HG03571 (cell line): ENCODE measurements around the gene OGG1.
"Not testable (repeated sequence)": the region's sequence is repeated elsewhere in the genome, so short reads cannot be mapped to it uniquely, and the experiment has no call there.

Source experiments
- ATAC-seq: cut with Tn5 transposase; IDR thresholded peaks from one replicate; pipeline ENCODE4 v1.9.1; 2021; ENCODE audit not compliant: unreplicated experiment

Gene OGG1

DNA sequence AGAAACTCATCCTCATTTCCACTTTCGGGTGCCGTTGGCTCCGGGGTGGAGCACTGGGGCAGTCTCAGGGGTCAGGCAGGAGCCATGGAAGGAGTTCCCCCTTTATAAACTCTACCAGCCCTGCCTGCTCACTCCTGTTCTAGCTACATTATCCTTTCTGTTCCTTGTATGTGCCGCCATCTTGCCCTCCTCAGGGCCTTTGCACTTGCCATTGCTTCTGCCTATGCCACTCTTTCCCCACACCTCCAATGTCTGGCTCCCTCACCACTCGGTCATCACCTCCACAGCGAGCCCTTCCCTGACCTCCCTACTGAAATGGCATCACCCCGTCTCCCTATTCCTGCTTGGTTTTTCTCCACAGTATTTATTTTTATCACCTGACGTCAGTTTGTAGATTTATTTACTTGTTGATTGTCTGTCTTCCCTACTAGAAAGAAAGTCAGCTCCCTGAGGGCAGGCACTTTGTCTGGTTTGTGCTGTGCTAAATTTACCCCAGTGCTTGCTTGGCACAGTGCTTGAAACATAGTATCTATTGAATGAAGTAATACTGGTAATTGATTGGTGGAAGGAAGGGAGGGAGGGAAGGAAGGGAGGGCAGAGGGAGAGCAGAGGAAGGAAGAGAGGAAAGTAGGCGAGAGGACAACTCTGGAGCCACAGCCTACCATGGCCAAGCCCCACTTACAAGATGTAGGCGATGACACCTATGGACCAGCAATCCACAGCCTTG, 11.2 kb downstream of the OGG1 start:
- no peak for ATAC-seq

DNA sequence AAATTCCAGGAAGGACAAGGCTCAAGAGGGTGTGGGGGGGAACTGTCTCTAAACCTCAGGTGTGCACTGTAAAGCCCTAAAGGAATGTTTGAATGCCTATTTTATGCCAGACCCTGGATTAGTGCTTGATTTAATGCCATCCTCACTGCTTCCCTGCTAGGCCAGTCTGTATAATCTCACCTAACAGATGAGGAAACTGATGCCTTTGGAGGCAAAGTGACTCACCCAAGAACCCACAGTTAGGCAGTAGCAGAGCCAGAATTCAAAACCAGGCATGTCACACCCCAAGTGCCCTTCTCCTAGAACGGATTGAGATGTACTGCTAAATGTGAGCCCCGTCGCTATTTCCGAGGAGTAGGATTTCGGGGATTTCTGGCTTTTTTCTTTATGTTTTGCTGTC, 12.2 kb downstream of the OGG1 start:
- no peak for ATAC-seq

DNA sequence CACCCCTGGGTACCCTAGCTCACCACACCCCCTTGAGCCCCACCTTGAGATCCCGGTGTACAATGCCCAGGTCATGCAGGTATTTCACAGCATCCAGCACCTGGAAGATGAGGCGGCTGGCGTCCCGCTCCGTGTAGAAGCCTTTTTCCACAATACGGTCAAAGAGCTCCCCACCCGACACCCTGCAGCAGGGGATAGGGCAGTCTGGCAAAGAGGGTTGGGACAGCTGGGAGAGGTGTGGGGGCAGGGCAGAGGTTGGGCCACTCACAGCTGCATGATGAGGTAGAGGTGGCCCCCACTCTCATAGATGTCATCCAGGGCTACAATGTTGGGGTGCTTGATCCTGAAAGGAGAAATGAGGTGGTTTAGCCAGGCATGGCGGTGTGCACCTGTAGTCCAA, 13.1 kb downstream of the OGG1 start:
- no peak for ATAC-seq

DNA sequence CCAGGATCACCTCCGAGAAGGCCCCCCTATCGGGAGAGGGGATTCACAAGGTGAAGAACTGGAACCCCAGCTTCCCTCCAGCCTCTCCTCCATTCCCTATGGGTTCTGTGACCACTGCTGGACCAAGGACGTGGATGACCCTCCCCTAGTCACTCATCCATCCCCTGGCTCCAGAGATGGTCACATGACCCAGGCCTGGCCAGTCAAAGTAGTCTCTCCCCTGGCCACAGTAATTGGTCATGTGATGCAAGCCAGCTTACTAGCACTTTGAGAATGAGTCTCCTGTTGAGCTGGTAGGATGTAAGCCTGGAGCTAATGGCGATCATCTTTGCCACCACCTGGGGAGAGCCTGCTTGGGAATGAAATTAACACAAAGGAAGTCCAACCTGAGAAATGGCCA, 16.1 kb downstream of the OGG1 start:
- no peak for ATAC-seq

DNA sequence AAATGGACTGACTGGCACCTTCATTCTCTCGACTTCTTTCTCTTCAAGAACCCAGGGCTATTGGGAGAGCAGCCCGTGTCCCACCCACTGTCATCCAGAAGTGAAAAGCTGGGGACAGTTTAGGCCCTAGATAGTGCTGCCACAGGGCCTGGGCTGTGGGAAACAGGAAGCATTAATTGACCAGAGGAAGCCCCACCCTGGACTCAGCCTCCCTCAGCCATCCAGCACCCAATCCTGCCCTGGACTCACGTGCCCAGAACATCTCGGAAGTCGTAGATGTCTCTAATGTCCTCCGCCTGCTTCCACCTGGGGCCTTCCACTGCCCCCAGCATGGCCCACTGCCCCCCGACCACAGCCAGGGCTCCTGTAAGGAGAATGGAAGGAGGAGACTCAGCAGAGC, 17.7 kb downstream of the OGG1 start:
- no peak for ATAC-seq

DNA sequence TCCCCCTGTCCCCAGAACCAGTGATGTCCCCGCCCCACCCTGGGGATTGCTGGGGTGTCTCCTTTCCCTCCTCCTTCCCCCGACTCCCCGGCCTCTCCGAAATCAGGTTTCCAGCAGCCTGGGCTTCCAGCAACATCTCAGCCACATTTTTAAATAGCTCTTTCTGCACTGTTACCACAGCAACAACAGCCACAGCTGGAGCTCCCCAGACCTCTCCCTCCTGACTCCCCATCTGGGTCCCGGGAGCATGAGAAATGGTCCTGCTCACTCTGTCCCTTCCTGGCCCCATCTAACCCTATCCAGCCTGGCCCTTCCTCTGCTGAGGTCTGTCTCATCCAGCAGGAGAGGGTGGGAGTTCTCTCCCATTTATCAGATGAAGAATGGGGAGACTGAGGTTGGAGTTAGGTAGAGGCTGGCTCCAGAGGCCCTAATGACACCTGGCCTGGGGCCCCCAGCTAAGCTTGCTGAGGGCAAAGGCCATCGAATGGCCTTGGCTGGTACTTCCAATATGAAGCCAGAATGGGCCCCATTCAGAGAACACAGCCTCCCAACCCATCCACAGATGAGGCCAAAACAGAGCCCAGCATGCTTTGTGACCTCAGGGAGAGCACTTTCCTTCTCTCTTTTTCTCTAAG, 18.5 kb downstream of the OGG1 start:
- no peak for ATAC-seq

DNA sequence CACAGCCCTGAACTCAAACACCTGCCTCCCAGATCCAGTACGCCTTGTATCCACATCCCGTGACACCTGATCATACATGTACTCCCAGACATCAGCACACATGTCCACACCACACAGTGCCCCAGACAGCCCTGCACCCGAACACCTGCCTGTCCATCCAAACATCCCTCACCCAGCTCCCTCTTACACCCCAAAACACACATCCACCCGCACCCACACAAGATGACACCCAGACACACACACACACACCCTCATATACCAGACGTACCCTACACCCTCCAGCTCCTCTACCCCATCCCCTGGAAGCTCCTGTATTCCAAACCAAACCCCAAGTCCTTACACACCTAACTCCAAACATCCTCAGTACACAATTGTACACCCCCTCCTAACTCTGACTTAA, 19.3 kb downstream of the OGG1 start:
- ATAC-seq, result no peak

DNA sequence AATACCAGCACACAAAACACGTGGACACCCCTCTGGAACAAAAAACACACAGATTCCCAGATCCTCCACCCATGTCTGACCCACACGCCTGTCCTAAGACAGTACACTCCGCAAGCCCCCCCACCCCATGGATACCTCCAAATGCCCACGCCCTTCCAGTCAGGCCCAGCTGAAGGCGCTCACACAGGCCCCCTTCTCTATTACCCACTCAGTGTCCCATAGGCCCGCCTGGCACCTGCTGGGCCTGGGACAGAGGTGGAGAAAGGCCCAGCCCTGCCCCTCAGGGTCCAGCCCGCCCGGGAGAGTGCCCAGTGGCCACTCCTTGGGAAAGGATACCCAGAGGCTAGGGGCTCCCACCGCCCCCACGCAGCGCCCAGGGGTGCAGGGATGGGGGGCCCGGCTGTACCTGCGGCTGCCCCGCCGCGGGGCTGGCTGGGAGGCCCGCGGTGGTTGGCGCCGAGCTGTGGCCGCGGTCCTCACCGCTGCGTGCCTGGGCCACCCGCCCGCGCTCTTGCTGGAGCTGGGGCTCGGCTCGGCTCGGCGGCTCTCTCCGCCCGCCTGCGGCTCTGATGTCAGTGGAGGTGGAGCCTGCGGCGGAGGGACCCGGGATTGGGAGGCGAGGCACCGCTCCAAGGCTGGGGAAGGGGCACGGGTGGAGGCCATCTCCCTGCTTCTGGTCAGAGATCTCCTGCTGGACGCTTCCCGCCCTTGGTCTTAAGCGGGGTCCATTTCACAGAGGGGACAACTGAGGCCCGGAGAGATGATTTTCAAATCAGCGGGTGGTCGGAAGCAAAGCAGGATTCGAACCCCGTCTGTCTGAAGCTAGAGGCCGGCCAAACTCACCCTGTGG, 19.9 kb downstream of the OGG1 start, which contains the start of gene CAMK1:
Gene CAMK1, minus strand, starts transcription at position 522 of the 850 bp plus-strand sequence. CDS start 2,198 bp downstream, outside the sequence.
- no peak for ATAC-seq

DNA sequence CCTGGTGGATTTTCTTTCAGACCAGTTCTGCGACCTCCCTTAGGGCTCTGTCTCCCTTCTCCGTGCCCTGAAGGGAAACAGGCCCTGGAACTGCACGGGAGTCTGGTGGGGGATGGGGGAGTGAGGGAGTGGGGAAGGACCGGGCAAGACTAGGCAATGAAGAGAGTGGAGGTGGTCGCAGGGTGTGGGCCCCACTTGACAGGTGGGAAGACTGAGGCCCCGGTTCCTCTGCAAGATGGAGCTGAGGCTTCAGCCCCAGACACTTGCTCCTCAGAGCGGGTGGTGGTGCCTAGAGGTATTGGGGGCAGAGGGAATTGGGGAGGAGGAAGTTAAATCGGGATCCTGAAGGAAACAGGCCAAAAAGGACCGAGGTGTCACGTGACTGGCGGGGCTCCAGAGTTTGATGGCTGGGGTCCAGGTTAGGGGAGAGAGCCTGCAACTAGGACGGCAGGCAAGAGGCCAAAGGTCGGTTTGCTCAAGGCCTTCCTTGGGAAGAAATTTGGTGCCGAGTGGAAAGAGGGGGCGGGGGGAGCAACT, 20.6 kb downstream of the OGG1 start:
- ATAC-seq, result no peak

DNA sequence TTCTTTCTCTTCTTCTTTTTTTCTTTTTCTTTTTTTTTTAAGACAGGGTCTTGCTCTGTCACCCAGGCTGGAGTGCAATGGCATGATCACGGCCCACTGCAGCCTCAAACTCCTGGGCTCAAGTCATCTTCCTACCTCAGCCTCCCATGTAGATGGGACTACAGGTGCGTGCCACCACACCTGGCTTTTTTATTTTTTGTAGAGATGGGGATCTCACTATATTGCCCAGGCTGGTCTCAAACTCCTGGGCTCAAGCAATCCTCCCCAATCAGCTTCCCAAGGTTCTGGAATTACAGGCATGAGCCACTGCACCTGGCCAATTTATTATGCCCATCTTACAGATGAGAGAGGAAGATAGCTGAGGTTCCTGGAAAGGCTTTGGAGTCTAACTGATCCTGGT, 21.3 kb downstream of the OGG1 start:
- ATAC-seq, result not testable (repeated sequence)

DNA sequence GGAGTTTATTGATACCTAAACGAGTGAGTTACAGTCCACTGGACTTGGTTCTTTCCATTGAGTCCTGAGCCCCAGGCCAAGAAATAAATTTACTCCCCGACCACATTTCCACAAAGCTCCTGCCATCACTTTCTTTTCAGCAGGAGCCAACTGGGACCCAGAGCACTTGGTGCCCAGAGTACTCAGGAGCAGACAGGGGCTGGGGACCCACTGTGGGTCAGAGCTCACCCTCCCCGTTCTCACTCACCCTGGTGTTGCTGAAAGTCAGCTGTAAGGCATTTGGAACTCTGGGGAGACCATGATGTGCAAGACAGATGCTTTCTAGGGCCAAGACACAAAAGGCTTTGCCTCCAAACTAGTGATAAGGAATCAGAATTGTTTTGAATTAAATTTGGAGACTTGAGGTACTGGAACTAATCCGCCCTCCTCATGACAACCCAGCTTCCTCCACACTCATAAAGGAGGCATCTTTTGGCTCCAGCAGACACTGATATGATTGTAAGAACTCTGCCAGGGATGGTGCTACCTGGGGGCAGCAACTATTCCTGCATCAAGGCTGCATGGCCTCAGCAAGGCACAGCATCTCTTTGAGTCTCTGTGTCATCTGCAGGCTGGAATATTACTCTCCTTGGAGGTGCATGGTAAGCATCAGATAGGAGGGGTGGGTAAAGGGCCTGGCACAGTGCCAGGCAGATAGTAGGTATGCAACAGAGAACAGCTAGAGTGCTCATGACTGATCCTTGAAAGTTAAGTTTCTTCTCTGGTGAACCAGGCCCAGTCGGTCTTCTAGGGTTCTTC, 27.3 kb downstream of the OGG1 start:
- no peak for ATAC-seq

DNA sequence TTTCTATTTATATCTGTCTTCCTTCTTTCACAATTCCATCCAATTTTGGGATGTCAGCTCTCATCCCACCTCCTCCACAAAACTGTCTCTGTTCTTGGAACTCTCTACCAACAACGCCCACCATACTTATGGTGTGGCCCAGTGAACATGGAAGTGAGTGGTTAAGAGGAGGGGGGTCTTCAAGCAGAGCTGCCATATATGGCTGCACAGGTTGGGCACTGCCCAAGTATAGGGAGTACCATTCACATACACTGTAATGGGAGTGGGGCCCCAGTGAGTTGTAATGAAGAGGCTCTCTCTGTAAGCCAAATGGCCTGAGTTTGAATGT, 27.9 kb downstream of the OGG1 start:
- no peak for ATAC-seq

DNA sequence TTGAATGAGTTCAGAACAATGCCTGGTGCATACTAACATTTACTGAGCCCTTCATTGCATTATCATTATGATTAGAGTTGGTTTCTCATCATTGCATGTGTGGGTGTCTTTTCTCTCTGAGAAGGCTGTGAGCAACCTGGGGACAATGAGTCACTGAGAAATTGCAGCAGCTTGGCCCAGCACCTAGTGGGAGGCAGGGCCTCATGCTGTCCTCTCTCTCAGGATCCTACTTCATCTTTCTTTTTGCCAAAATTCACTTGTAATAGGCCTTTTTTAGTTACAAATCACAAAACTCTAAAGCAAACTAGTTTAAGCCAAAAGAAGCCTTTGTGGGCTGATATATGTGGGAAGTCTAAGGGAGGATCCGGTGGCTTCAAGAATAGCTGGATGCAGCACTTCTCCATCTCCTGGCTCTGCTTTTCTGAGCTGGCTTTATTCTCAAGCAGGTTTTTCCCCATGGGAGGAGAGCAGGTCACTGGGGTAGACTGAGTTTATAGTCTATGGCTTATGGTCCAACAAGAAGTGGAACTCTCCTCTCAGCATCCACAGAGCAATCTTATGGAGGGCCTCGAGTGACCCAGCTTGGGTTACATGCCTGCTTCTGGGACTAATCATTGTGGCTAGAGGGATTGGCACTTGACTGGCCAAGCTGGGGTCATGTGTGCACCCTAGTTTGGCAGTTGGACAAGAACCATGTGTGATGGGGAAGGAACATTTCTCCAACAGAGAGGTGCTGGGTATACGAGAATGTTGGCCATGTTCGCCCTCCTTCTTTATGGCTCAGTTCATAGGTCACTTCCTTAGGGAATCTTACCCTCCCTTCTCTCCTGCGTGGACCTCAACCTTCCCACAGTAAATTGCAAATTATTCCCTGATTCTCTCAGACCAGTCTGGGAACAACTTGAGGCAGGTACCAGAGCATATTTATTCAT, 28.7 kb downstream of the OGG1 start:
- ATAC-seq, result no peak

DNA sequence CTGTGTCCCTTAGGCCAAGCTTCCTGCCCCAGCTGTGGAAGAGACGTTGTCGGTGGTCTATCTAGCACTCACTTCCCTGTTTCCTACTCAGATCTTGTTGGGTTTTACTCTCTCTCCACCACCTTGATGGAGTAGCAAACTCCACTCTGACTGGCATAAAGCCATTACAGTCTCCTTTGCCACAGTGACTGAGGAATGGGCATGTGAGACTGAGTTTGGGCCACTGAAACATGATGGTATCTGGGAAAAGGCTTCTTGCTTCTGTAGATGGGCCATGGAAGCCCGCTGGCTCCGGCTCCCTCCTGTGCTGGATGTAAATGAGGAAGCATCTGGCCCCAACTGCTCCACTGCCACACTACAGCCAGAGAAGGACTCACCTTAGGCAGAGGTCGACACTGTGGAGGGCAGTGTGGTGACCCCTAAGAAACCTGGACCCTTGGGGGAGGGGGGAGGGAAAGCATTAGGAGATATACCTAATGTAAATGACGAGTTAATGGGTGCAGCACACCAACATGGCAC, 29.4 kb downstream of the OGG1 start:
- ATAC-seq, result no peak

DNA sequence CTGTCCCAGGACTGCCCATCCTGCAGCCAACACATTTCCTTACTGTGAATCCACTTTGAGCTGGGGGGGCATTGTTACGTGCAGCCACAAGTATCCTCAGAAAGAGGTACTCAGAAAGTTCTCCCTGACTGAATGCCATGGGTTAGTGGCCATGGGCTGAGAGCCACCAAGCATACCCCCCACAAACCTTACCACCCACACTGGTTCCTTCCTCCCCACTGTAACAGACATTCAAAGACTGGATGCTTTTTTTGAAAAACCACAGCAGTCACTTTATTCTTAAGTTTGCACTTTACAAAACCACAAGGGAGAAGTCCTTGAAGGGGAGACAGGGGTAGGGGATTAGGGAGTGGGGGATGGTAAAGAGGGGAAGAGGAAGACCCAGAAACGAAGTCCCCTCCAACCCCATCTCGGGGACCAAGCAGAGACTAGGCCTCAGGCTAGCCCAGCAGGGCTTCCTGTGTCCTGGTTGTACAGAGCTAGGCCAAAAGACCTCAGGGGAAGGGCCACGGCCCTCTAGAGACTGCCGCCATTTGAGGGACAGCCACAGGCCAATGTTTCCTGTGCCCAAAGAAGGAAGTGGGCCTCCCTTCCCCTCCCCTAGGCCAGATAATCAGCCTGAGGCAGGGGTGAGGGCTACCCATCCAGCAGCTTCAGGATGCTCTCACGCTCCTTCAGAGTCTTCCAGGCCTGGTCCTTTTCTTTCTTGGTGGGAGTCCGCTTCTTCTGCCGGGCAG, 30.1 kb downstream of the OGG1 start:
- ATAC-seq, result peak; percentile 56

DNA sequence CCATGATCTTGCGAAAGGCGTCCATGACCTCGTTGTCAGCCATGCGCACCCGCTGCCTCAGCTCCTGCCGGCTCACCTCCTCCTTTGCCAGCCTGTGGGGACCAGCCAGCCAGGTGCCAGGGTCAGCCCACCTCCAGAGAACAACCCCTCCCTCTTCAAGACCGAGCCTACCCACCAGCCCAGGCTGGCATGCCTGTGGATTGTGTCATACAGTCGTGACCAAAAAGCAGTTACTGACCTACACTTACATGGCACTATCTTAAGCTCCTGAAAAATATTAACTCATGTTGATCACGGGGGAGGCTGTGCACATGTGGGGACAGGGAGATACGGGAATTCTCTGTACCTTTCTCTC, 30.7 kb downstream of the OGG1 start:
- ATAC-seq, result no peak

DNA sequence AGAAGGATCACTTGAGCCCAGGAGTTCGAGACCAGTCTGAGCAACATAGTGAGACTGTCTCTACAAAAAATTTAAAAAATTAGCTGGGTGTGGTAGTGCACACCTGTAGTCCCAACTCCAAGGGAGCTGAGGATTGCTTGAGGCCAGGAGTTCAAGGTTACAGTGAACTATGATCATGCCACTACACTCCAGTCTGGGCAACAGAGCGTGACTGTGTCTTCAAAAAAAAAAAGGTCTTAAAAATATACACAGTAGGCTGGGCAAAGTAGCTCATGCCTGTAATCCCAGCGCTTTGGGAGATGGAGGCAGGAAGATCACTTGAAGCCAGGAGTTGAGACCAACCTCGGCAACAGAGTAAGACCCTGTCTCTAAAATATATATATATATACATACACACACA, 31.2 kb downstream of the OGG1 start:
- no peak for ATAC-seq

DNA sequence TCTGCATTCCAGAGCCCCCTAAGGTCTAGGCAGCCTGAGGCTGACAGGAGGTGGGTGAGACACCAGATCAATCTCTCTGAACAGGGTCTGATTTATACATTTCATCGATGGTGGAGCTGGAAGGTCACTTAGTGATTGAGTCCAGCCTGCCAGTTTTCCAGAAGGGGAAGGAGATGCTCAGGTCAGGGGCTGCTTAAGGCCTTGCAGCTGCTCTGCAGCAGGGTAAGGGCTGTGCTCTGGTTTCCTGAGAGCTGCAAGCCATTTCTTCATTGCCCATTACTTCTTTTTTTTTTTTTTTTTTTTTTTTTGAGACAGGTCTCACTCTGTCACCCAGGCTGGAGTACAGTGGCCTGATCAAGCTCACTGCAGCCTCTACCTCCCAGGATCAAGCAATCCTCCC, 31.8 kb downstream of the OGG1 start:
- ATAC-seq, result no peak

DNA sequence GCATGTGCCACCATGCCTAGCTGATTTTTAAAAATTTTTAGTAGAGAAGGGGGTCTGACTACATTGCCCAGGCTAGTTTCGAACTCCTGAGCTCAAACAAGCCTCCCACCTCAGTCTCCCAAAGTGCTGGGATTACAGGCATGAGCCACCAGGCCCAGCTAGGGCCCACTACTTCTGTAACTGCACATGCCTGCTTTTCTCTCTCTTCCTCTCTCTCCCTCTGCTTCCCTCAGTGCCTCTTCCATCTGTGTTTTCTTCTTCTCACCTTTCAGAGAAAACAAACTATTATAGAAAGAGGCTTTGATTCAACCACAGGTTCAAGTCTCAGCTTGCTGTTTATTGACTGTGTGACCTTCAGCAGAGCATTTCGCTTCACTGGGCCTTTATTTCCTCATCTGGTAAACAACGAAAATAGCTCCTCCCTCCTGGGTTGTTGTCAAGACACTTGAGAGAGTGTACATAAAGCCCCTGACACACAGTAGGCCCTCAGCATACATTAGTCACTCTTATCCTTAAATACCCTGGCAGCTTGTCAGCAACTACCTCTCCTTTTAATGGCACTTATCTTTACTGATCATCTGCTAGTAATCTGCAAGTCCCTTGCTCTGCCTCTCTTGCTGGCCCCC, 32.3 kb downstream of the OGG1 start:
- no peak for ATAC-seq
